Liver (tissue), 9 donors: ENCODE measurements around the gene ALK. TPM values are rescaled to one million over a fixed set of nuclear protein-coding genes. Genes with fewer than 3 reads are reported as not detected.

Experiments
- DNase-seq: peaks from one replicate; pipeline ENCODE4 v3.0.0-alpha.2; 2017; ENCODE audit warnings: low spot score
- H3K27ac ChIP-seq, 2 donors: one replicate each; pipeline ENCODE4 v1.7.0; 2013; ENCODE audit warnings: inconsistent platforms in 2 of 2, low read length in 2 of 2, control low read depth in 1 of 2, low read depth in 1 of 2, mild to moderate bottlenecking in 1 of 2
- H3K27me3 ChIP-seq, 4 donors: one replicate each; pipeline versions ENCODE4 v1.6.1 to v1.7.0; 2013; ENCODE audit warnings: low read length in 3 of 4, inconsistent platforms in 1 of 4, mild to moderate bottlenecking in 1 of 4, moderate library complexity in 1 of 4; ENCODE audit not compliant: control insufficient read depth in 4 of 4, insufficient read depth in 4 of 4
- H3K36me3 ChIP-seq, 4 donors: one replicate each; pipeline versions ENCODE4 v1.6.1 to v1.7.0; 2013; ENCODE audit warnings: low read length in 3 of 4, mild to moderate bottlenecking in 3 of 4, low read depth in 1 of 4, moderate library complexity in 1 of 4; ENCODE audit not compliant: control insufficient read depth in 4 of 4, insufficient read depth in 3 of 4
- H3K4me1 ChIP-seq, 4 donors: one replicate each; pipeline versions ENCODE4 v1.6.1 to v1.7.0; 2013; ENCODE audit warnings: low read length in 3 of 4, mild to moderate bottlenecking in 3 of 4, moderate library complexity in 1 of 4; ENCODE audit not compliant: control insufficient read depth in 4 of 4, insufficient read depth in 4 of 4
- H3K4me3 ChIP-seq, 3 donors: one replicate each; pipeline versions ENCODE4 v1.6.1 to v1.7.0; 2013; ENCODE audit warnings: low read length in 3 of 3, control low read depth in 1 of 3, low read depth in 1 of 3, mild to moderate bottlenecking in 1 of 3
- H3K9ac ChIP-seq, 2 donors: one replicate each; pipeline ENCODE4 v1.7.0; 2013; ENCODE audit warnings: low read length in 2 of 2, mild to moderate bottlenecking in 2 of 2, moderate library complexity in 2 of 2, control low read depth in 1 of 2, low read depth in 1 of 2
- H3K9me3 ChIP-seq, 4 donors: one replicate each; pipeline versions ENCODE4 v1.6.1 to v1.7.0; 2013; ENCODE audit warnings: low read length in 3 of 4; ENCODE audit not compliant: control insufficient read depth in 4 of 4
- EGR1 ChIP-seq, 2 donors: IDR thresholded peaks; 2 replicates each; pipeline ENCODE4 v1.6.1; 2016 to 2018; ENCODE audit warnings: antibody characterized with exemption in 2 of 2, low read depth in 2 of 2
- FOXA1 ChIP-seq: IDR thresholded peaks from 2 replicates; pipeline ENCODE4 v1.6.1; 2016; ENCODE audit warnings: antibody characterized with exemption
- FOXA2 ChIP-seq: IDR thresholded peaks from 2 replicates; pipeline ENCODE4 v1.6.1; 2016; ENCODE audit warnings: antibody characterized with exemption
- GABPA ChIP-seq, 2 donors: IDR thresholded peaks in 1 of 2; conservative IDR thresholded peaks in 1 of 2; 2 replicates each; pipeline ENCODE4 v1.6.1; 2016; ENCODE audit warnings: antibody characterized with exemption in 2 of 2, mild to moderate bottlenecking in 1 of 2, moderate library complexity in 1 of 2
- HNF4A ChIP-seq, 2 donors: conservative IDR thresholded peaks; 2 replicates each; pipeline ENCODE4 v1.6.1; 2016; ENCODE audit warnings: antibody characterized with exemption in 2 of 2, mild to moderate bottlenecking in 2 of 2
- HNF4G ChIP-seq: IDR thresholded peaks from 2 replicates; pipeline ENCODE4 v1.6.1; 2016; ENCODE audit warnings: antibody characterized with exemption
- JUND ChIP-seq, 2 donors: IDR thresholded peaks; 2 replicates each; pipeline ENCODE4 v1.6.1; 2016; ENCODE audit warnings: antibody characterized with exemption in 2 of 2
- NR2F2 ChIP-seq: IDR thresholded peaks from 2 replicates; pipeline ENCODE4 v1.6.1; 2016; ENCODE audit warnings: antibody characterized with exemption
- RAD21 ChIP-seq, 2 donors: IDR thresholded peaks; 2 replicates each; pipeline ENCODE4 v1.6.1; 2016; ENCODE audit warnings: antibody characterized with exemption in 2 of 2, mild to moderate bottlenecking in 2 of 2
- RXRA ChIP-seq, 2 donors: IDR thresholded peaks; 2 replicates each; pipeline ENCODE4 v1.6.1; 2017 to 2018; ENCODE audit warnings: antibody characterized with exemption in 2 of 2, mild to moderate bottlenecking in 1 of 2
- SP1 ChIP-seq: IDR thresholded peaks from 2 replicates; pipeline ENCODE4 v1.6.1; 2018; ENCODE audit warnings: antibody characterized with exemption, mild to moderate bottlenecking
- TAF1 ChIP-seq: conservative IDR thresholded peaks from 2 replicates; pipeline ENCODE4 v1.6.1; 2016; ENCODE audit warnings: antibody characterized with exemption, mild to moderate bottlenecking
- YY1 ChIP-seq: IDR thresholded peaks from 2 replicates; pipeline ENCODE4 v1.6.1; 2016; ENCODE audit warnings: antibody characterized with exemption, mild to moderate bottlenecking
- WGBS: extraction: QIAGEN DNeasy Blood & Tissue Kit; methylation state at CpG from one replicate; pipeline ENCODE4 v1.1.7; 2013; 5-methylcytosine and 5-hydroxymethylcytosine counted together
- polyA plus RNA-seq, 2 donors: library from polyadenylated mRNA; stranded (reverse) in 1 of 2; unstranded in 1 of 2; fragments of 200-250 nt in 1 of 2; fragments of >200 nt in 1 of 2; fragmentation: Nextera tagmentation in 1 of 2; extraction: Ambion mirVana in 1 of 2; gene quantifications; one replicate each; pipeline versions ENCODE4 v1.2.1 to v1.2.3, GENCODE V29; 2013 to 2015
- total RNA-seq, 2 donors: library from RNA; depleted of rRNA; stranded (reverse); fragments of >200 nt; gene quantifications; one replicate each; pipeline ENCODE4 v1.2.3, GENCODE V29; 2014
- TF ChIP-seq, protein P1 (sequence below): fragments of 150-350 bp; IDR thresholded peaks from 2 replicates; pipeline ENCODE4 v1.5.1; 2017; ENCODE audit warnings: improper control_type of control experiment, low read depth, low read length; ENCODE audit not compliant: missing input control
- TF ChIP-seq, protein P2 (sequence below): IDR thresholded peaks from 2 replicates; pipeline ENCODE4 v1.6.1; 2016; ENCODE audit warnings: antibody characterized with exemption
- TF ChIP-seq, protein P3 (sequence below): IDR thresholded peaks from 2 replicates; pipeline ENCODE4 v1.6.1; 2016; ENCODE audit warnings: antibody characterized with exemption
- TF ChIP-seq, protein P4 (sequence below): IDR thresholded peaks from 2 replicates; pipeline ENCODE4 v1.6.1; 2016; ENCODE audit warnings: antibody characterized with exemption, mild to moderate bottlenecking
- TF ChIP-seq, protein P5 (sequence below): IDR thresholded peaks from 2 replicates; pipeline ENCODE4 v1.6.1; 2016; ENCODE audit warnings: antibody characterized with exemption
- donor health status: healthy.
- donor health status: healthy.
- donor health status: healthy.
- donor health status: healthy.
- donor health status: healthy.

Gene ALK
- total and polyA plus RNA-seq, 4 donors = under 0.01 TPM; not detected in 3

DNA sequence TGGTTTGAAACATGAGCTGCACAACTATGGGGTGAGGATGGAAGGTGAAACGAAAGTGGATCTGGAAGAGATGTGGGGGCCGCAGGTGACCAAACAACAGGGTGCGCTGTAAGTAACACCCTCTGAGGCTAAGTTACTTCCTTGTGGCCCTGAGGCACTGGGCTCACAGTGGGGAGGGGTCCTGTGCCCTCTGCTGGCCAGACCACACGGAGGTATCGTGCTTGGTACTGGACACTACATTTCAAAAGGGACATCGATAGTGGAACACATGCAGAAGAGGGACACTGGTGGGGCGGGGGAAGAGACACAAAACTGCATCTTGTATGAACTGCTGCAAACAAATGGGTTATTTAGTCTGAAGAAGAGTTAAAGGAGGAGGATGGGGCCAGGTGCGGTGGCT is 695.6 kb downstream of the ALK start:
- H3K4me1 ChIP-seq = no peaks in the 10 kb centered on the region
- DNase-seq = no peak
- peaks cover 0 to 2% (median 0%) of the 10 kb centered on the region in 4 donors for H3K27me3 ChIP-seq
- H3K9ac ChIP-seq = no peak overlapping the region
- WGBS = 68% methylated on average over 8 of the region's 8 CpGs
- no peaks in the 10 kb centered on the region for H3K36me3 ChIP-seq
- H3K27ac ChIP-seq = no peak overlapping the region
- H3K9me3 ChIP-seq = no peaks in the 10 kb centered on the region
- TF ChIP-seq, protein P1, sequence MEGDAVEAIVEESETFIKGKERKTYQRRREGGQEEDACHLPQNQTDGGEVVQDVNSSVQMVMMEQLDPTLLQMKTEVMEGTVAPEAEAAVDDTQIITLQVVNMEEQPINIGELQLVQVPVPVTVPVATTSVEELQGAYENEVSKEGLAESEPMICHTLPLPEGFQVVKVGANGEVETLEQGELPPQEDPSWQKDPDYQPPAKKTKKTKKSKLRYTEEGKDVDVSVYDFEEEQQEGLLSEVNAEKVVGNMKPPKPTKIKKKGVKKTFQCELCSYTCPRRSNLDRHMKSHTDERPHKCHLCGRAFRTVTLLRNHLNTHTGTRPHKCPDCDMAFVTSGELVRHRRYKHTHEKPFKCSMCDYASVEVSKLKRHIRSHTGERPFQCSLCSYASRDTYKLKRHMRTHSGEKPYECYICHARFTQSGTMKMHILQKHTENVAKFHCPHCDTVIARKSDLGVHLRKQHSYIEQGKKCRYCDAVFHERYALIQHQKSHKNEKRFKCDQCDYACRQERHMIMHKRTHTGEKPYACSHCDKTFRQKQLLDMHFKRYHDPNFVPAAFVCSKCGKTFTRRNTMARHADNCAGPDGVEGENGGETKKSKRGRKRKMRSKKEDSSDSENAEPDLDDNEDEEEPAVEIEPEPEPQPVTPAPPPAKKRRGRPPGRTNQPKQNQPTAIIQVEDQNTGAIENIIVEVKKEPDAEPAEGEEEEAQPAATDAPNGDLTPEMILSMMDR = no peak
- TF ChIP-seq FOXA2 = no peak
- TF ChIP-seq HNF4A (conservative IDR thresholded peaks at IDR 0.05) = no peak
- TF ChIP-seq RXRA (IDR thresholded peaks at IDR 0.05) = no peak
- TF ChIP-seq, protein P2, sequence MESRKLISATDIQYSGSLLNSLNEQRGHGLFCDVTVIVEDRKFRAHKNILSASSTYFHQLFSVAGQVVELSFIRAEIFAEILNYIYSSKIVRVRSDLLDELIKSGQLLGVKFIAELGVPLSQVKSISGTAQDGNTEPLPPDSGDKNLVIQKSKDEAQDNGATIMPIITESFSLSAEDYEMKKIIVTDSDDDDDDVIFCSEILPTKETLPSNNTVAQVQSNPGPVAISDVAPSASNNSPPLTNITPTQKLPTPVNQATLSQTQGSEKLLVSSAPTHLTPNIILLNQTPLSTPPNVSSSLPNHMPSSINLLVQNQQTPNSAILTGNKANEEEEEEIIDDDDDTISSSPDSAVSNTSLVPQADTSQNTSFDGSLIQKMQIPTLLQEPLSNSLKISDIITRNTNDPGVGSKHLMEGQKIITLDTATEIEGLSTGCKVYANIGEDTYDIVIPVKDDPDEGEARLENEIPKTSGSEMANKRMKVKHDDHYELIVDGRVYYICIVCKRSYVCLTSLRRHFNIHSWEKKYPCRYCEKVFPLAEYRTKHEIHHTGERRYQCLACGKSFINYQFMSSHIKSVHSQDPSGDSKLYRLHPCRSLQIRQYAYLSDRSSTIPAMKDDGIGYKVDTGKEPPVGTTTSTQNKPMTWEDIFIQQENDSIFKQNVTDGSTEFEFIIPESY = no peak
- no peak for TF ChIP-seq JUND (IDR thresholded peaks at IDR 0.05)
- no peak for TF ChIP-seq EGR1 (IDR thresholded peaks at IDR 0.05; ENCODE audit: low read depth in 2 of 2)
- no peak for TF ChIP-seq TAF1
- TF ChIP-seq, protein P3, sequence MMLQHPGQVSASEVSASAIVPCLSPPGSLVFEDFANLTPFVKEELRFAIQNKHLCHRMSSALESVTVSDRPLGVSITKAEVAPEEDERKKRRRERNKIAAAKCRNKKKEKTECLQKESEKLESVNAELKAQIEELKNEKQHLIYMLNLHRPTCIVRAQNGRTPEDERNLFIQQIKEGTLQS = no peak
- TF ChIP-seq RAD21 (IDR thresholded peaks at IDR 0.05) = no peak
- no peak for TF ChIP-seq NR2F2
- TF ChIP-seq, protein P4, sequence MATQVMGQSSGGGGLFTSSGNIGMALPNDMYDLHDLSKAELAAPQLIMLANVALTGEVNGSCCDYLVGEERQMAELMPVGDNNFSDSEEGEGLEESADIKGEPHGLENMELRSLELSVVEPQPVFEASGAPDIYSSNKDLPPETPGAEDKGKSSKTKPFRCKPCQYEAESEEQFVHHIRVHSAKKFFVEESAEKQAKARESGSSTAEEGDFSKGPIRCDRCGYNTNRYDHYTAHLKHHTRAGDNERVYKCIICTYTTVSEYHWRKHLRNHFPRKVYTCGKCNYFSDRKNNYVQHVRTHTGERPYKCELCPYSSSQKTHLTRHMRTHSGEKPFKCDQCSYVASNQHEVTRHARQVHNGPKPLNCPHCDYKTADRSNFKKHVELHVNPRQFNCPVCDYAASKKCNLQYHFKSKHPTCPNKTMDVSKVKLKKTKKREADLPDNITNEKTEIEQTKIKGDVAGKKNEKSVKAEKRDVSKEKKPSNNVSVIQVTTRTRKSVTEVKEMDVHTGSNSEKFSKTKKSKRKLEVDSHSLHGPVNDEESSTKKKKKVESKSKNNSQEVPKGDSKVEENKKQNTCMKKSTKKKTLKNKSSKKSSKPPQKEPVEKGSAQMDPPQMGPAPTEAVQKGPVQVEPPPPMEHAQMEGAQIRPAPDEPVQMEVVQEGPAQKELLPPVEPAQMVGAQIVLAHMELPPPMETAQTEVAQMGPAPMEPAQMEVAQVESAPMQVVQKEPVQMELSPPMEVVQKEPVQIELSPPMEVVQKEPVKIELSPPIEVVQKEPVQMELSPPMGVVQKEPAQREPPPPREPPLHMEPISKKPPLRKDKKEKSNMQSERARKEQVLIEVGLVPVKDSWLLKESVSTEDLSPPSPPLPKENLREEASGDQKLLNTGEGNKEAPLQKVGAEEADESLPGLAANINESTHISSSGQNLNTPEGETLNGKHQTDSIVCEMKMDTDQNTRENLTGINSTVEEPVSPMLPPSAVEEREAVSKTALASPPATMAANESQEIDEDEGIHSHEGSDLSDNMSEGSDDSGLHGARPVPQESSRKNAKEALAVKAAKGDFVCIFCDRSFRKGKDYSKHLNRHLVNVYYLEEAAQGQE = no peak
- no peak for TF ChIP-seq YY1
- TF ChIP-seq SP1 = no peak
- no peak for TF ChIP-seq HNF4G
- TF ChIP-seq FOXA1 = no peak
- TF ChIP-seq, protein P5, sequence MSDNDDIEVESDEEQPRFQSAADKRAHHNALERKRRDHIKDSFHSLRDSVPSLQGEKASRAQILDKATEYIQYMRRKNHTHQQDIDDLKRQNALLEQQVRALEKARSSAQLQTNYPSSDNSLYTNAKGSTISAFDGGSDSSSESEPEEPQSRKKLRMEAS = no peak
- no peak for TF ChIP-seq GABPA (IDR thresholded peaks at IDR 0.05 in 1 of 2, conservative IDR thresholded peaks at IDR 0.05 in 1 of 2)
- no peak overlapping the region for H3K4me3 ChIP-seq
